ENCODE results near the gene CDC42SE1.

The CDC42SE1 gene

GRCh38 chr1:151007853-151008243, 51.6 kb downstream of the CDC42SE1 start:
- no peak for DNase-seq

- peak; percentile 98 for DNase-seq
Measured at GRCh38 chr1:151006327-151007052, 52.9 kb downstream of the CDC42SE1 start, which contains the start of gene MINDY1. Gene MINDY1 (minus strand): TSS chr1:151006902. CDS start chr1:151002617, 4,285 bp downstream.

- peak; percentile 65 for DNase-seq
Measured at GRCh38 chr1:151005729-151006319, 53.6 kb downstream of the CDC42SE1 start.

- no peak for DNase-seq
Measured at GRCh38 chr1:151003180-151003579, 56.2 kb downstream of the CDC42SE1 start.

GRCh38 chr1:151002611-151003010, 56.8 kb downstream of the CDC42SE1 start:
- DNase-seq = no peak

GRCh38 chr1:151002051-151002450, 57.4 kb downstream of the CDC42SE1 start:
- no peak for DNase-seq

- DNase-seq = no peak
Measured at GRCh38 chr1:151001602-151002001, 57.8 kb downstream of the CDC42SE1 start.

Measured in NCI-H526 treated with DMSO at 0.1 percent for 48 hours (cell line).